Pancreas (tissue), 10 donors: ENCODE data around the gene CCDC184. TPM values are rescaled to one million over a fixed set of nuclear protein-coding genes. Genes with fewer than 3 reads are reported as not detected.

Experiments used
- ATAC-seq, 4 donors: fragments of 200-7000 bp; cut with Tn5 transposase; one replicate each; pipeline versions ENCODE4 v1.8.0 to v1.9.1; 2020; ENCODE audit warnings: mild to moderate bottlenecking in 4 of 4, moderate library complexity in 4 of 4
- DNase-seq, 6 donors: peaks; one replicate each; pipeline ENCODE4 v3.0.0-alpha.2; 2020
- FAIRE-seq: peaks from 2 replicates; lab custom pipeline; 2012; peaks lifted over from hg19 to GRCh38; lab: Jason Lieb, UNC
- H3K27ac ChIP-seq, 4 donors: fragments of 200-600 bp; sonication (generic); 1 replicate in 3 of 4; 2 replicates in 1 of 4; pipeline versions ENCODE4 v1.5.0 to v1.8.0; 2020
- H3K27me3 ChIP-seq, 4 donors: fragments of 200-600 bp; one replicate each; pipeline ENCODE4 v1.8.0; 2021
- H3K36me3 ChIP-seq, 3 donors: fragments of 200-600 bp; sonication (generic) in 1 of 3; one replicate each; pipeline versions ENCODE4 v1.5.0 to v1.8.0; 2020 to 2021
- H3K4me1 ChIP-seq, 3 donors: fragments of 200-600 bp; one replicate each; pipeline ENCODE4 v1.8.0; 2021
- H3K4me3 ChIP-seq, 4 donors: fragments of 200-600 bp; sonication (generic) in 2 of 4; one replicate each; pipeline versions ENCODE4 v1.5.0 to v1.8.0; 2020 to 2021
- H3K9me3 ChIP-seq, 4 donors: fragments of 200-600 bp; one replicate each; pipeline ENCODE4 v1.8.0; 2021
- CTCF ChIP-seq, 4 donors: fragments of 200-600 bp; sonication (generic) in 3 of 4; IDR thresholded peaks; one replicate each; pipeline versions ENCODE4 v1.5.0 to v1.8.0; 2021; ENCODE audit warnings: antibody characterized with exemption in 4 of 4
- WGBS, 2 donors: extraction: QIAGEN DNeasy Blood & Tissue Kit; methylation state at CpG; one replicate each; pipeline ENCODE4 v1.1.7; 2013; 5-methylcytosine and 5-hydroxymethylcytosine counted together
- intact Hi-C, 3 donors: fragments of 100-400 bp; cut with DNase I; formaldehyde crosslinking; loops; one replicate each; pipeline versions ENCODE4 v1.11.1 to v1.14.2; 2022
- polyA plus RNA-seq, 2 donors: library from polyadenylated mRNA; stranded (reverse); fragments of 200-250 nt; gene quantifications; one replicate each; pipeline ENCODE4 v1.2.3, GENCODE V29; 2013
- total RNA-seq, 6 donors: library from RNA; stranded (reverse); fragmentation: NEBNext Ultra II Directional in 4 of 6; extraction: Animal tissue kit (Norgen Biotek cat#: 25700) in 4 of 6; gene quantifications; one replicate each; pipeline versions ENCODE4 v1.2.1 to v1.2.4, GENCODE V29; 2021 to 2023
- donor health status: healthy with polysubstance abuse.
- donor health status: DM: no; HTN: no; CAD: no; lungs with moderate emphysema.
- donor health status: DM: no; HTN: no; CAD: no.
- donor health status: control.
- donor health status: control.
- donor health status: Bipolar disorder and iron deficiency.
- donor health status: DM: yes; HTN: yes; CAD: no.
- donor health status: DM: no; HTN: no; CAD: no.
- donor health status: DM: no; HTN: no; CAD: no.
- donor health status: DM: yes; HTN: yes; CAD: no.

Gene CCDC184
- total and polyA plus RNA-seq, 8 donors = 0.16 to 3.1 (median 0.52) TPM

GRCh38 chr12:48189331-48190125, 6.1 kb downstream of the CCDC184 start:
- FAIRE-seq (peak; percentile 9), ATAC-seq (peak; percentile 75 to 94 (median 92)), DNase-seq (peak in 5 of 6 donors; percentile 37 to 75 (median 46))
- Histone ChIP-seq H3K36me3 (no peaks in the 10 kb centered on the region), H3K27me3 (no peaks in the 10 kb centered on the region), H3K9me3 (no peaks in the 10 kb centered on the region), H3K4me1 (peaks cover 0 to 4% (median 0%) of the 10 kb centered on the region in 3 donors), H3K27ac (no peak overlapping the region), H3K4me3 (no peak overlapping the region)
- WGBS, 2 donors = 42 to 45% methylated on average over 6 of the region's 6 CpGs
- intact Hi-C loops = no loop called here
- TF ChIP-seq CTCF (IDR thresholded peaks at IDR 0.05) = peak; percentile 57 to 87 (median 81)

- DNase-seq (no peak), FAIRE-seq (no peak), ATAC-seq (no peak)
- Histone ChIP-seq H3K27ac (no peak overlapping the region), H3K9me3 (no peaks in the 10 kb centered on the region), H3K4me3 (no peak overlapping the region), H3K27me3 (no peaks in the 10 kb centered on the region), H3K4me1 (peaks cover 0 to 4% (median 0%) of the 10 kb centered on the region in 3 donors), H3K36me3 (no peaks in the 10 kb centered on the region)
- intact Hi-C loops = no loop called here
- TF ChIP-seq CTCF (IDR thresholded peaks at IDR 0.05) = no peak
These were observed 7.7 kb downstream of the CCDC184 start for GRCh38 chr12:48191096-48191495.

GRCh38 chr12:48192861-48193260, 9.4 kb downstream of the CCDC184 start:
- H3K36me3 ChIP-seq = no peaks in the 10 kb centered on the region
- DNase-seq (no peak), FAIRE-seq (no peak), ATAC-seq (no peak)
- no peak overlapping the region for H3K4me3 ChIP-seq
- 58 to 60% methylated on average over 1 of the region's 1 CpG for WGBS, 2 donors
- peaks cover 0 to 5% (median 4%) of the 10 kb centered on the region in 3 donors for H3K4me1 ChIP-seq
- intact Hi-C loops = no loop called here
- no peaks in the 10 kb centered on the region for H3K27me3 ChIP-seq
- H3K27ac ChIP-seq = no peak overlapping the region
- TF ChIP-seq CTCF (IDR thresholded peaks at IDR 0.05) = no peak
- H3K9me3 ChIP-seq = no peaks in the 10 kb centered on the region

DNA sequence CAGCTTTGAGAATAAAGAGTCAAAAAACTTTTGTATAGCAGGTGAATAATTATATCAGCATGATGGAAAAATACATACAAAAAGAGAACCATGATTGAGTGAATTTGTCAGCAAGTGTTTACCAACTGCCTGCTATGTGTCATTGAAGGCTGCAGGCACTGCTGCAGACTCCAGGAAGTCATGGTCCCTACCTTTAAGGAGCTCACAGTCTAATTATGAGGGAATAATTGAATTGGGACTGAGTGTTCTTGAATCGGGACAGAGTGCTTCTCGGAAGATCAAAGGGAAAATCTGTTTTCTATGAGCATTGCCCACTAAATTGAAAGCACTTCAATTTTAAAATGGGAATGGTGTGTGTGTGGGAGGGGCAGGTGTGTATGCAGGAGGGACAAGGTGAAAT, 10.2 kb downstream of the CCDC184 start:
- ATAC-seq (no peak), FAIRE-seq (no peak), DNase-seq (no peak)

More for the DNA sequence above, 10.2 kb downstream of the CCDC184 start:
- Histone ChIP-seq H3K4me3 (no peak overlapping the region), H3K9me3 (no peaks in the 10 kb centered on the region), H3K27ac (no peak overlapping the region), H3K36me3 (no peaks in the 10 kb centered on the region), H3K4me1 (peaks cover 0 to 5% (median 4%) of the 10 kb centered on the region in 3 donors), H3K27me3 (no peaks in the 10 kb centered on the region)
- intact Hi-C loops = no loop called here
- 49 to 67% methylated on average over 2 of the region's 2 CpGs for WGBS, 2 donors
- no peak for TF ChIP-seq CTCF (IDR thresholded peaks at IDR 0.05)
